HEK293 (cell line): Measurements from ENCODE around the gene CACYBP.
A peak's percentile ranks its signal among the peaks of the same experiment; 100 is the strongest.

Experiments
- EGR2 ChIP-seq: fragments of 450-650 bp; formaldehyde crosslinking; IDR thresholded peaks from 2 replicates; pipeline ENCODE4 v1.5.1; 2016; ENCODE audit warnings: low read depth, missing biosample characterization, missing genetic modification characterization
- GLIS1 ChIP-seq: fragments of 450-650 bp; formaldehyde crosslinking; IDR thresholded peaks from 2 replicates; pipeline ENCODE4 v1.5.1; 2016; ENCODE audit warnings: missing biosample characterization, missing genetic modification characterization
- GLIS2 ChIP-seq: fragments of 450-650 bp; formaldehyde crosslinking; IDR thresholded peaks from 2 replicates; pipeline ENCODE4 v1.5.1; 2016; ENCODE audit warnings: missing biosample characterization, missing genetic modification characterization
- HIC1 ChIP-seq: fragments of 450-650 bp; formaldehyde crosslinking; IDR thresholded peaks from 2 replicates; pipeline ENCODE4 v1.5.1; 2016; ENCODE audit warnings: missing biosample characterization, missing genetic modification characterization
- HOXC10 ChIP-seq: sonication (generic); formaldehyde crosslinking; IDR thresholded peaks from 2 replicates; pipeline ENCODE4 v1.8.1; 2023; ENCODE audit warnings: mild to moderate bottlenecking, missing genetic modification reagents
- KLF1 ChIP-seq: fragments of 450-650 bp; formaldehyde crosslinking; IDR thresholded peaks from 2 replicates; pipeline ENCODE4 v1.5.1; 2016; ENCODE audit warnings: missing biosample characterization, missing genetic modification characterization
- KLF9 ChIP-seq: fragments of 450-650 bp; formaldehyde crosslinking; IDR thresholded peaks from 2 replicates; pipeline ENCODE4 v1.5.1; 2016; ENCODE audit warnings: missing biosample characterization, missing genetic modification characterization, low read depth
- WT1 ChIP-seq: fragments of 450-650 bp; formaldehyde crosslinking; IDR thresholded peaks from 2 replicates; pipeline ENCODE4 v1.5.1; 2016; ENCODE audit warnings: missing biosample characterization, missing genetic modification characterization
- ZBTB48 ChIP-seq: fragments of 450-650 bp; formaldehyde crosslinking; IDR thresholded peaks from 2 replicates; pipeline ENCODE4 v1.5.1; 2016; ENCODE audit warnings: missing biosample characterization, missing genetic modification characterization
- ZBTB7A ChIP-seq: fragments of 450-650 bp; formaldehyde crosslinking; IDR thresholded peaks from 2 replicates; pipeline ENCODE4 v1.5.1; 2016; ENCODE audit warnings: low read depth, missing biosample characterization, missing genetic modification characterization
- ZBTB8A ChIP-seq: fragments of 450-650 bp; formaldehyde crosslinking; IDR thresholded peaks from 2 replicates; pipeline ENCODE4 v1.5.1; 2016; ENCODE audit warnings: missing biosample characterization, missing genetic modification characterization
- ZNF174 ChIP-seq: fragments of 450-650 bp; formaldehyde crosslinking; IDR thresholded peaks from 2 replicates; pipeline ENCODE4 v1.5.0; 2017; ENCODE audit warnings: missing biosample characterization, mild to moderate bottlenecking, missing genetic modification characterization
- ZNF416 ChIP-seq: fragments of 450-650 bp; formaldehyde crosslinking; IDR thresholded peaks from 2 replicates; pipeline ENCODE4 v1.5.1; 2016; ENCODE audit warnings: missing biosample characterization, missing genetic modification characterization
- ZNF449 ChIP-seq: fragments of 450-650 bp; formaldehyde crosslinking; IDR thresholded peaks from 2 replicates; pipeline ENCODE4 v1.5.1; 2017; ENCODE audit warnings: missing biosample characterization, mild to moderate bottlenecking, missing genetic modification characterization, moderate library complexity
- ZNF473 ChIP-seq: fragments of 450-650 bp; formaldehyde crosslinking; IDR thresholded peaks from 2 replicates; pipeline ENCODE4 v1.5.1; 2017; ENCODE audit warnings: missing biosample characterization, missing genetic modification characterization
- ZNF544 ChIP-seq: fragments of 450-650 bp; formaldehyde crosslinking; IDR thresholded peaks from 2 replicates; pipeline ENCODE4 v1.5.0; 2017; ENCODE audit warnings: missing biosample characterization, missing genetic modification characterization
- ZNF610 ChIP-seq: fragments of 450-650 bp; formaldehyde crosslinking; IDR thresholded peaks from 2 replicates; pipeline ENCODE4 v1.5.1; 2016; ENCODE audit warnings: missing biosample characterization, missing genetic modification characterization, borderline replicate concordance
- ZNF621 ChIP-seq: fragments of 450-650 bp; formaldehyde crosslinking; IDR thresholded peaks from 2 replicates; pipeline ENCODE4 v1.5.1; 2017; ENCODE audit warnings: missing biosample characterization, missing genetic modification characterization
- ZNF704 ChIP-seq: fragments of 450-650 bp; formaldehyde crosslinking; IDR thresholded peaks from 2 replicates; pipeline ENCODE4 v1.5.1; 2016; ENCODE audit warnings: missing biosample characterization, missing genetic modification characterization
- ZNF777 ChIP-seq: fragments of 450-650 bp; formaldehyde crosslinking; IDR thresholded peaks from 2 replicates; pipeline ENCODE4 v1.5.1; 2017; ENCODE audit warnings: missing biosample characterization, missing genetic modification characterization, borderline replicate concordance
- ZNF785 ChIP-seq: fragments of 450-650 bp; formaldehyde crosslinking; IDR thresholded peaks from 2 replicates; pipeline ENCODE4 v1.5.1; 2016; ENCODE audit warnings: missing biosample characterization, missing genetic modification characterization
- ZNF792 ChIP-seq: fragments of 450-650 bp; formaldehyde crosslinking; IDR thresholded peaks from 2 replicates; pipeline ENCODE4 v1.5.1; 2016; ENCODE audit warnings: missing biosample characterization, missing genetic modification characterization
- ZSCAN18 ChIP-seq: fragments of 450-650 bp; formaldehyde crosslinking; IDR thresholded peaks from 2 replicates; pipeline ENCODE4 v1.5.1; 2016; ENCODE audit warnings: missing biosample characterization, missing genetic modification characterization
- ZSCAN30 ChIP-seq: fragments of 450-650 bp; IDR thresholded peaks from 2 replicates; pipeline ENCODE4 v1.5.1; 2018; ENCODE audit warnings: missing biosample characterization, mild to moderate bottlenecking, missing genetic modification characterization, moderate library complexity
- ZSCAN4 ChIP-seq: fragments of 450-650 bp; formaldehyde crosslinking; IDR thresholded peaks from 2 replicates; pipeline ENCODE4 v1.5.1; 2017; ENCODE audit warnings: missing biosample characterization, missing genetic modification characterization
- ZXDB ChIP-seq: fragments of 450-650 bp; formaldehyde crosslinking; IDR thresholded peaks from 2 replicates; pipeline ENCODE4 v1.5.1; 2016; ENCODE audit warnings: missing biosample characterization, missing genetic modification characterization
- TF ChIP-seq, protein P1 (sequence below): fragments of 450-650 bp; formaldehyde crosslinking; IDR thresholded peaks from 2 replicates; pipeline ENCODE4 v1.5.1; 2016; ENCODE audit warnings: missing biosample characterization, missing genetic modification characterization
- TF ChIP-seq, protein P2 (sequence below): fragments of 450-650 bp; formaldehyde crosslinking; IDR thresholded peaks from 2 replicates; pipeline ENCODE4 v1.5.1; 2016; ENCODE audit warnings: missing biosample characterization, missing genetic modification characterization

Gene CACYBP

GRCh38 chr1:174999936-175000696 lies at the start of gene CACYBP (continued):
- TF ChIP-seq, protein P1, sequence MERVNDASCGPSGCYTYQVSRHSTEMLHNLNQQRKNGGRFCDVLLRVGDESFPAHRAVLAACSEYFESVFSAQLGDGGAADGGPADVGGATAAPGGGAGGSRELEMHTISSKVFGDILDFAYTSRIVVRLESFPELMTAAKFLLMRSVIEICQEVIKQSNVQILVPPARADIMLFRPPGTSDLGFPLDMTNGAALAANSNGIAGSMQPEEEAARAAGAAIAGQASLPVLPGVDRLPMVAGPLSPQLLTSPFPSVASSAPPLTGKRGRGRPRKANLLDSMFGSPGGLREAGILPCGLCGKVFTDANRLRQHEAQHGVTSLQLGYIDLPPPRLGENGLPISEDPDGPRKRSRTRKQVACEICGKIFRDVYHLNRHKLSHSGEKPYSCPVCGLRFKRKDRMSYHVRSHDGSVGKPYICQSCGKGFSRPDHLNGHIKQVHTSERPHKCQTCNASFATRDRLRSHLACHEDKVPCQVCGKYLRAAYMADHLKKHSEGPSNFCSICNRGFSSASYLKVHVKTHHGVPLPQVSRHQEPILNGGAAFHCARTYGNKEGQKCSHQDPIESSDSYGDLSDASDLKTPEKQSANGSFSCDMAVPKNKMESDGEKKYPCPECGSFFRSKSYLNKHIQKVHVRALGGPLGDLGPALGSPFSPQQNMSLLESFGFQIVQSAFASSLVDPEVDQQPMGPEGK (tag by site-specific recombination), result peak; percentile 83
- TF ChIP-seq HIC1 (tag by site-specific recombination), result no peak; the same call in none of the 2 replicates
- 0 out of 2 replicates have a peak, but pooled peaks have one; percentile 24 for TF ChIP-seq ZNF610 (tag by site-specific recombination)
- no peak for TF ChIP-seq ZNF473 (tag by site-specific recombination)
- no peak for TF ChIP-seq ZNF174
- 0 out of 2 replicates have a peak, but pooled peaks have one; percentile 32 for TF ChIP-seq ZBTB48 (tag by site-specific recombination)
- TF ChIP-seq ZNF792 (tag by site-specific recombination), result 0 out of 2 replicates have a peak, but pooled peaks have one; percentile 64
- peak; percentile 92 for TF ChIP-seq KLF1 (tag by site-specific recombination)
- peak; percentile 94 for TF ChIP-seq GLIS2 (tag by site-specific recombination)
- TF ChIP-seq EGR2 (tag by site-specific recombination), result peak; percentile 88
- 0 out of 2 replicates have a peak, but pooled peaks have one; percentile 40 for TF ChIP-seq ZNF785 (tag by site-specific recombination)
- no peak for TF ChIP-seq ZSCAN18 (tag by site-specific recombination)
- peak; percentile 85 for TF ChIP-seq KLF9
- no peak for TF ChIP-seq ZNF544 (tag by site-specific recombination)
- TF ChIP-seq ZNF416 (tag by site-specific recombination), result no peak
- TF ChIP-seq HOXC10 (CRISPR knock-in tag), result 0 out of 2 replicates have a peak, but pooled peaks have one; percentile 76
- no peak for TF ChIP-seq ZNF621
- peak; percentile 75; the same call in 1 of the 2 replicates for TF ChIP-seq ZSCAN30 (tag by site-specific recombination)
- TF ChIP-seq ZNF704 (tag by site-specific recombination), result no peak
- peak; percentile 78 for TF ChIP-seq ZNF449 (tag by site-specific recombination)
- TF ChIP-seq WT1 (tag by site-specific recombination), result peak; percentile 60; the same call in 1 of the 2 replicates
- TF ChIP-seq ZSCAN4 (tag by site-specific recombination), result peak; percentile 36; the same call in 1 of the 2 replicates
- peak; percentile 92 for TF ChIP-seq GLIS1
- TF ChIP-seq ZXDB (tag by site-specific recombination), result peak; percentile 79
- 0 out of 2 replicates have a peak, but pooled peaks have one; percentile 48 for TF ChIP-seq ZBTB7A (tag by site-specific recombination)
- peak; percentile 86 for TF ChIP-seq ZBTB8A (tag by site-specific recombination)
- TF ChIP-seq ZNF777, result no peak
- TF ChIP-seq, protein P2, sequence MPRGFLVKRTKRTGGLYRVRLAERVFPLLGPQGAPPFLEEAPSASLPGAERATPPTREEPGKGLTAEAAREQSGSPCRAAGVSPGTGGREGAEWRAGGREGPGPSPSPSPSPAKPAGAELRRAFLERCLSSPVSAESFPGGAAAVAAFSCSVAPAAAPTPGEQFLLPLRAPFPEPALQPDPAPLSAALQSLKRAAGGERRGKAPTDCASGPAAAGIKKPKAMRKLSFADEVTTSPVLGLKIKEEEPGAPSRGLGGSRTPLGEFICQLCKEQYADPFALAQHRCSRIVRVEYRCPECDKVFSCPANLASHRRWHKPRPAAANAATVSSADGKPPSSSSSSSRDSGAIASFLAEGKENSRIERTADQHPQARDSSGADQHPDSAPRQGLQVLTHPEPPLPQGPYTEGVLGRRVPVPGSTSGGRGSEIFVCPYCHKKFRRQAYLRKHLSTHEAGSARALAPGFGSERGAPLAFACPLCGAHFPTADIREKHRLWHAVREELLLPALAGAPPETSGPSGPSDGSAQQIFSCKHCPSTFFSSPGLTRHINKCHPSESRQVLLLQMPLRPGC (tag by site-specific recombination), result peak; percentile 49
